Smooth muscle cell (in vitro differentiated cells): ENCODE results near the gene IQSEC1. TPM values are rescaled to one million over a fixed set of nuclear protein-coding genes. Genes with fewer than 3 reads are reported as not detected.
A peak's percentile ranks its signal among the peaks of the same experiment; 100 is the strongest.

Source experiments
- DNase-seq: peaks from one replicate; lab custom pipeline; 2025; ENCODE audit not compliant: unreplicated experiment; lab: John Stamatoyannopoulos, UW
- H2AFZ ChIP-seq: fragments of 200-600 bp; sonication (generic); 2 replicates; pipeline ENCODE4 v1.6.0; 2016; ENCODE audit warnings: antibody characterized with exemption, low read depth, mild to moderate bottlenecking
- H3F3A ChIP-seq: fragments of 200-600 bp; sonication (generic); 2 replicates; pipeline ENCODE4 v1.6.0; 2017; ENCODE audit warnings: antibody characterized with exemption, low read depth
- H3K27ac ChIP-seq: fragments of 200-600 bp; sonication (generic); 2 replicates; pipeline ENCODE4 v1.5.1; 2016; ENCODE audit warnings: low read depth, mild to moderate bottlenecking
- H3K27me3 ChIP-seq: fragments of 200-600 bp; sonication (generic); 2 replicates; pipeline ENCODE4 v1.6.1; 2016; ENCODE audit warnings: low read depth, mild to moderate bottlenecking
- H3K36me3 ChIP-seq: fragments of 200-600 bp; sonication (generic); 2 replicates; pipeline ENCODE4 v1.5.1; 2016; ENCODE audit warnings: low read depth
- H3K4me1 ChIP-seq: fragments of 200-600 bp; sonication (generic); 2 replicates; pipeline ENCODE4 v1.5.1; 2016; ENCODE audit warnings: low read depth
- H3K4me2 ChIP-seq: fragments of 200-600 bp; sonication (generic); 2 replicates; pipeline ENCODE4 v1.6.0; 2016; ENCODE audit warnings: mild to moderate bottlenecking
- H3K4me3 ChIP-seq: fragments of 200-600 bp; sonication (generic); 2 replicates; pipeline ENCODE4 v1.5.1; 2016; ENCODE audit warnings: mild to moderate bottlenecking
- H3K79me2 ChIP-seq: fragments of 200-600 bp; sonication (generic); 2 replicates; pipeline ENCODE4 v1.6.0; 2016; ENCODE audit warnings: low read depth, mild to moderate bottlenecking
- H3K9ac ChIP-seq: fragments of 200-600 bp; sonication (generic); 2 replicates; pipeline ENCODE4 v1.6.0; 2016; ENCODE audit warnings: low read depth
- H3K9me3 ChIP-seq: fragments of 200-600 bp; sonication (generic); replicated peaks from 2 replicates; pipeline ENCODE4 v1.5.1; 2016; ENCODE audit warnings: low read depth
- H4K20me1 ChIP-seq: fragments of 200-600 bp; sonication (generic); 2 replicates; pipeline ENCODE4 v1.6.0; 2016; ENCODE audit warnings: low read depth
- WGBS: methylation state at CpG from one replicate; pipeline ENCODE4 v1.1.7; 2016; ENCODE audit warnings: low lambda C conversion rate; 5-methylcytosine and 5-hydroxymethylcytosine counted together
- polyA plus RNA-seq: library from polyadenylated mRNA; unstranded; fragments of >200 nt; fragmentation: Nextera tagmentation; extraction: Ambion mirVana; gene quantifications from 2 replicates; pipeline ENCODE4 v1.2.1, GENCODE V29; 2016
- total RNA-seq: library from RNA; depleted of rRNA; stranded (reverse); fragments of >200 nt; gene quantifications from 2 replicates; pipeline ENCODE4 v1.2.3, GENCODE V29; 2014
- TF ChIP-seq, protein P1 (sequence below): fragments of 200-600 bp; sonication (generic); IDR thresholded peaks from 2 replicates; pipeline ENCODE4 v1.5.1; 2017; ENCODE audit warnings: borderline replicate concordance, mild to moderate bottlenecking, antibody characterized with exemption; ENCODE audit not compliant: insufficient read depth, poor library complexity, severe bottlenecking

IQSEC1 gene
- total and polyA plus RNA-seq, 2 experiments from 2014 or later: 18.9 to 19.8 TPM

DNA sequence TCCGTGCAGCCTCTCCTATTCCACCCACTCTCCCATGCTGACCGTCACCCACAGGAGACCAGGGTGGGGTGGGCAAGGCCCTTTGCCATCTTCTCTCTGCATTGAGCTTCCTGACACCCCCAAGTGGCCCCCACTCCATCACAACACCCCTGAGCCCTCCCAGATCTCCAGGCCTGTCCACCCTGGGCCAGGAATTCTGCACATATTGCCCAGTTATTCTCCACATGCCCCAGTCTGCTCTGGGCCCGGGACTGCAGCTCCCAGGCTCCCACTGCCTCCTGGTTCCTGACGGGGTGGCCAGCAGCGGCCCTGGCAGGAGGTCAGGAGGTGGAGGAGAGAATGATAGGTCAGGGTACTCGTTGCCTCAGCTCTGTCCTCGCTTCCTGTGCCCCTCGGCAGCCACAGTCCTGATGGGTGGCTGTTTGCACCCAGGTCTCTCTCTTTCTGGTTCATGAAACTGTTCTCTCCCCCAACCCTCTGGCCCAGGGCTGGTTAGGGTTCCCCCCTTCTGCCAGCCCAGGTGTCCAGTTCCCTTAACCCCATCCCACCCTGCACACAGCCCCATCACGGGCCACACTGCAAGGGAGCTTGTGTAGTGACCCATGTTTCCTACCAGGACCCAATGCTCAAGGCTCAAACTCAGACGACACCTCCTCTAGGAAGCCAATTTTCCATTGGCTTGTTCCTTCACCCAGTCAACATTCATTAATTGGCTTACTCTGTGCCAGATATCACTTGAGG lies 47.3 kb downstream of the IQSEC1 start:
- Histone ChIP-seq H3K9me3 (no peaks in the 10 kb centered on the region), H3K4me3 (no peak overlapping the region), H3K4me1 (peaks cover 22% of the 10 kb centered on the region), H3K36me3 (no peaks in the 10 kb centered on the region), H4K20me1 (no peaks in the 10 kb centered on the region), H2AFZ (no peak overlapping the region), H3F3A (peaks cover 11% of the 10 kb centered on the region), H3K79me2 (no peaks in the 10 kb centered on the region), H3K27ac (peak overlapping the region; percentile 60), H3K4me2 (no peak overlapping the region), H3K27me3 (peaks cover under 1% of the 10 kb centered on the region), H3K9ac (no peak overlapping the region)
- WGBS: 91% methylated on average over 10 of the region's 10 CpGs
- no peak for DNase-seq
- TF ChIP-seq, protein P1, sequence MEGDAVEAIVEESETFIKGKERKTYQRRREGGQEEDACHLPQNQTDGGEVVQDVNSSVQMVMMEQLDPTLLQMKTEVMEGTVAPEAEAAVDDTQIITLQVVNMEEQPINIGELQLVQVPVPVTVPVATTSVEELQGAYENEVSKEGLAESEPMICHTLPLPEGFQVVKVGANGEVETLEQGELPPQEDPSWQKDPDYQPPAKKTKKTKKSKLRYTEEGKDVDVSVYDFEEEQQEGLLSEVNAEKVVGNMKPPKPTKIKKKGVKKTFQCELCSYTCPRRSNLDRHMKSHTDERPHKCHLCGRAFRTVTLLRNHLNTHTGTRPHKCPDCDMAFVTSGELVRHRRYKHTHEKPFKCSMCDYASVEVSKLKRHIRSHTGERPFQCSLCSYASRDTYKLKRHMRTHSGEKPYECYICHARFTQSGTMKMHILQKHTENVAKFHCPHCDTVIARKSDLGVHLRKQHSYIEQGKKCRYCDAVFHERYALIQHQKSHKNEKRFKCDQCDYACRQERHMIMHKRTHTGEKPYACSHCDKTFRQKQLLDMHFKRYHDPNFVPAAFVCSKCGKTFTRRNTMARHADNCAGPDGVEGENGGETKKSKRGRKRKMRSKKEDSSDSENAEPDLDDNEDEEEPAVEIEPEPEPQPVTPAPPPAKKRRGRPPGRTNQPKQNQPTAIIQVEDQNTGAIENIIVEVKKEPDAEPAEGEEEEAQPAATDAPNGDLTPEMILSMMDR: no peak

DNA sequence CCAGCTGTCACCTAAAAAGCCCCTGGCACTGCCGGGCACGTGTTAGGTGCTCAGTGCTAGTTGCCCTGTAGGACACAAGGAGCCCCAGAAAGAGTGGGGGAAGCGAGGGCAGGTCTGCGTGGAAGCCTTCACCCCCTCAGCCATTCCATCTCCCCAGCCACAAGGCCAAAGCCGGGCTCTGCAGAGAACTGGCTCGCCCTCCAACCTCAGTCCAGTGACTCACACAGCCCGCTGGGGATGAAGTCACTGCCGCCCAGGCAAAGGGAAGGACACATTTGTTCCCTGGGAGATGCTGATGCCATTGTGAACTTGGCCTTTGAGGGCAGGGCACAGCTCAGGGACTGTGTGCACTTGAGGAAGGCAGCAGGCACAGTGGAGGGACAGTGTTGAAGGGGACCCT lies 48.1 kb downstream of the IQSEC1 start:
- Histone ChIP-seq H3K27ac (peak overlapping the region; percentile 65), H3K4me3 (no peak overlapping the region), H3K79me2 (no peaks in the 10 kb centered on the region), H3K36me3 (no peaks in the 10 kb centered on the region), H2AFZ (no peak overlapping the region), H3K4me1 (peaks cover 22% of the 10 kb centered on the region), H3K9ac (no peak overlapping the region), H4K20me1 (no peaks in the 10 kb centered on the region), H3F3A (peaks cover 11% of the 10 kb centered on the region), H3K4me2 (no peak overlapping the region), H3K9me3 (no peaks in the 10 kb centered on the region), H3K27me3 (no peaks in the 10 kb centered on the region)
- DNase-seq: peak; percentile 15
- WGBS: 29% methylated on average over 8 of the region's 8 CpGs
- TF ChIP-seq, protein P1: no peak

DNA sequence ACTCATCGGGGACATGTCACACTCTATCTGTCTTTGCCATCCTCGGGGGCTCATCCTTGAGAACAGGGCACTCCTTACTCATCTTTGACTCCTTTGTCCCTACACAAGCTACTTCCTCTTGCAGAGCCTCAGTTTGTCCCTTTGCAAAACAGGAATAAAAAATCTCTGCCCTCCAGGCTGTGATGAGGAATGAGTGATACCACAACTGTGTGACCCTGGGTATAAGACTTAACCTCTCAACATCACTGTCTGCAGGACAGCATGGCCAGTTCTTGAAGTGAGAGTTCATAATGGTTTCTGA lies 48.5 kb downstream of the IQSEC1 start:
- Histone ChIP-seq H4K20me1 (no peaks in the 10 kb centered on the region), H3K79me2 (no peaks in the 10 kb centered on the region), H3F3A (peaks cover 11% of the 10 kb centered on the region), H3K9me3 (no peaks in the 10 kb centered on the region), H3K27ac (peak overlapping the region; percentile 65), H3K27me3 (no peaks in the 10 kb centered on the region), H3K36me3 (no peaks in the 10 kb centered on the region), H3K4me1 (peaks cover 25% of the 10 kb centered on the region), H2AFZ (no peak overlapping the region), H3K9ac (no peak overlapping the region), H3K4me3 (no peak overlapping the region), H3K4me2 (no peak overlapping the region)
- TF ChIP-seq, protein P1: no peak
- WGBS: 94% methylated on average over 2 of the region's 2 CpGs
- no peak for DNase-seq
